Smooth muscle cell (in vitro differentiated cells): ENCODE results near the gene GPC5. TPM values are rescaled to one million over a fixed set of nuclear protein-coding genes. Genes with fewer than 3 reads are reported as not detected.

Experiments
- DNase-seq: peaks from one replicate; lab custom pipeline; 2025; ENCODE audit not compliant: unreplicated experiment; lab: John Stamatoyannopoulos, UW
- H2AFZ ChIP-seq: fragments of 200-600 bp; sonication (generic); 2 replicates; pipeline ENCODE4 v1.6.0; 2016; ENCODE audit warnings: antibody characterized with exemption, low read depth, mild to moderate bottlenecking
- H3F3A ChIP-seq: fragments of 200-600 bp; sonication (generic); 2 replicates; pipeline ENCODE4 v1.6.0; 2017; ENCODE audit warnings: antibody characterized with exemption, low read depth
- H3K27ac ChIP-seq: fragments of 200-600 bp; sonication (generic); 2 replicates; pipeline ENCODE4 v1.5.1; 2016; ENCODE audit warnings: low read depth, mild to moderate bottlenecking
- H3K27me3 ChIP-seq: fragments of 200-600 bp; sonication (generic); 2 replicates; pipeline ENCODE4 v1.6.1; 2016; ENCODE audit warnings: low read depth, mild to moderate bottlenecking
- H3K36me3 ChIP-seq: fragments of 200-600 bp; sonication (generic); 2 replicates; pipeline ENCODE4 v1.5.1; 2016; ENCODE audit warnings: low read depth
- H3K4me1 ChIP-seq: fragments of 200-600 bp; sonication (generic); 2 replicates; pipeline ENCODE4 v1.5.1; 2016; ENCODE audit warnings: low read depth
- H3K4me2 ChIP-seq: fragments of 200-600 bp; sonication (generic); 2 replicates; pipeline ENCODE4 v1.6.0; 2016; ENCODE audit warnings: mild to moderate bottlenecking
- H3K4me3 ChIP-seq: fragments of 200-600 bp; sonication (generic); 2 replicates; pipeline ENCODE4 v1.5.1; 2016; ENCODE audit warnings: mild to moderate bottlenecking
- H3K79me2 ChIP-seq: fragments of 200-600 bp; sonication (generic); 2 replicates; pipeline ENCODE4 v1.6.0; 2016; ENCODE audit warnings: low read depth, mild to moderate bottlenecking
- H3K9ac ChIP-seq: fragments of 200-600 bp; sonication (generic); 2 replicates; pipeline ENCODE4 v1.6.0; 2016; ENCODE audit warnings: low read depth
- H3K9me3 ChIP-seq: fragments of 200-600 bp; sonication (generic); replicated peaks from 2 replicates; pipeline ENCODE4 v1.5.1; 2016; ENCODE audit warnings: low read depth
- H4K20me1 ChIP-seq: fragments of 200-600 bp; sonication (generic); 2 replicates; pipeline ENCODE4 v1.6.0; 2016; ENCODE audit warnings: low read depth
- WGBS: methylation state at CpG from one replicate; pipeline ENCODE4 v1.1.7; 2016; ENCODE audit warnings: low lambda C conversion rate; 5-methylcytosine and 5-hydroxymethylcytosine counted together
- polyA plus RNA-seq: library from polyadenylated mRNA; unstranded; fragments of >200 nt; fragmentation: Nextera tagmentation; extraction: Ambion mirVana; gene quantifications from 2 replicates; pipeline ENCODE4 v1.2.1, GENCODE V29; 2016
- total RNA-seq: library from RNA; depleted of rRNA; stranded (reverse); fragments of >200 nt; gene quantifications from 2 replicates; pipeline ENCODE4 v1.2.3, GENCODE V29; 2014
- TF ChIP-seq, protein P1 (sequence below): fragments of 200-600 bp; sonication (generic); IDR thresholded peaks from 2 replicates; pipeline ENCODE4 v1.5.1; 2017; ENCODE audit warnings: borderline replicate concordance, mild to moderate bottlenecking, antibody characterized with exemption; ENCODE audit not compliant: insufficient read depth, poor library complexity, severe bottlenecking

Gene GPC5
- total and polyA plus RNA-seq, 2 experiments from 2014 or later = 0.99 to 1.0 TPM

GRCh38 chr13:91825516-91825915, 427.1 kb downstream of the GPC5 start:
- H3K9ac ChIP-seq = no peak overlapping the region
- no peak overlapping the region for H3K4me2 ChIP-seq
- H3K27me3 ChIP-seq = no peaks in the 10 kb centered on the region
- H3K36me3 ChIP-seq = no peaks in the 10 kb centered on the region
- TF ChIP-seq, protein P1, sequence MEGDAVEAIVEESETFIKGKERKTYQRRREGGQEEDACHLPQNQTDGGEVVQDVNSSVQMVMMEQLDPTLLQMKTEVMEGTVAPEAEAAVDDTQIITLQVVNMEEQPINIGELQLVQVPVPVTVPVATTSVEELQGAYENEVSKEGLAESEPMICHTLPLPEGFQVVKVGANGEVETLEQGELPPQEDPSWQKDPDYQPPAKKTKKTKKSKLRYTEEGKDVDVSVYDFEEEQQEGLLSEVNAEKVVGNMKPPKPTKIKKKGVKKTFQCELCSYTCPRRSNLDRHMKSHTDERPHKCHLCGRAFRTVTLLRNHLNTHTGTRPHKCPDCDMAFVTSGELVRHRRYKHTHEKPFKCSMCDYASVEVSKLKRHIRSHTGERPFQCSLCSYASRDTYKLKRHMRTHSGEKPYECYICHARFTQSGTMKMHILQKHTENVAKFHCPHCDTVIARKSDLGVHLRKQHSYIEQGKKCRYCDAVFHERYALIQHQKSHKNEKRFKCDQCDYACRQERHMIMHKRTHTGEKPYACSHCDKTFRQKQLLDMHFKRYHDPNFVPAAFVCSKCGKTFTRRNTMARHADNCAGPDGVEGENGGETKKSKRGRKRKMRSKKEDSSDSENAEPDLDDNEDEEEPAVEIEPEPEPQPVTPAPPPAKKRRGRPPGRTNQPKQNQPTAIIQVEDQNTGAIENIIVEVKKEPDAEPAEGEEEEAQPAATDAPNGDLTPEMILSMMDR = no peak
- no peaks in the 10 kb centered on the region for H4K20me1 ChIP-seq
- no peaks in the 10 kb centered on the region for H3K79me2 ChIP-seq
- no peaks in the 10 kb centered on the region for H3K4me1 ChIP-seq
- H3K9me3 ChIP-seq = no peaks in the 10 kb centered on the region
- DNase-seq = no peak
- no peak overlapping the region for H3K27ac ChIP-seq
- no peak overlapping the region for H2AFZ ChIP-seq
- H3K4me3 ChIP-seq = no peak overlapping the region
- 93% methylated on average over 2 of the region's 2 CpGs for WGBS
- H3F3A ChIP-seq = no peaks in the 10 kb centered on the region

DNA sequence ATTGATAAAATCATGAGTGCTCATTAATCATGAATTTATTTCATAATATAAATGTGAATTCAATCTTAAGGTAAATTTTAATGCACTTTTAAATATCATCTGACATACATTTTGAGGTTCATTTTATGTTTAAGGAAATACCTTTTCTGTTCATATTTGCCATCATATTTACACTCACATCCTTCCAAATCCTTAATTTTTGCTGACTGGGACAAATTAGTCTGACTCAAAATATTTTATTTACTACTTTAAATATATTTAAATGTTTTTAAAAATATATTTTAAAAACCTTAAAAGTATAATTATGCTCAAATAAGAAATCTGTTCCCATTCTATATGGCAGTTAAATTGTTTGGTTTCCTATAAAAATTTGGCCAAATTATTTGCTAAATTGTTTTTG, 438.1 kb downstream of the GPC5 start:
- no peak for DNase-seq
- no peak overlapping the region for H3K4me2 ChIP-seq
- no peak overlapping the region for H3K9ac ChIP-seq
- no peak overlapping the region for H2AFZ ChIP-seq
- no peak overlapping the region for H3K4me3 ChIP-seq
- no peaks in the 10 kb centered on the region for H4K20me1 ChIP-seq
- H3K27me3 ChIP-seq = no peaks in the 10 kb centered on the region
- H3K36me3 ChIP-seq = no peaks in the 10 kb centered on the region
- TF ChIP-seq, protein P1 = no peak
- H3F3A ChIP-seq = no peaks in the 10 kb centered on the region
- no peak overlapping the region for H3K27ac ChIP-seq
- no peaks in the 10 kb centered on the region for H3K4me1 ChIP-seq
- H3K9me3 ChIP-seq = no peaks in the 10 kb centered on the region
- H3K79me2 ChIP-seq = no peaks in the 10 kb centered on the region

GRCh38 chr13:91845612-91846011, 447.2 kb downstream of the GPC5 start:
- Histone ChIP-seq H3K4me1 (no peaks in the 10 kb centered on the region), H3F3A (no peaks in the 10 kb centered on the region), H4K20me1 (no peaks in the 10 kb centered on the region), H3K4me3 (no peak overlapping the region), H3K36me3 (no peaks in the 10 kb centered on the region), H2AFZ (no peak overlapping the region), H3K27ac (no peak overlapping the region), H3K79me2 (no peaks in the 10 kb centered on the region), H3K27me3 (peaks cover 13% of the 10 kb centered on the region), H3K9me3 (no peaks in the 10 kb centered on the region), H3K4me2 (no peak overlapping the region), H3K9ac (no peak overlapping the region)
- TF ChIP-seq, protein P1 = no peak
- no peak for DNase-seq
- 64% methylated on average over 3 of the region's 3 CpGs for WGBS

DNA sequence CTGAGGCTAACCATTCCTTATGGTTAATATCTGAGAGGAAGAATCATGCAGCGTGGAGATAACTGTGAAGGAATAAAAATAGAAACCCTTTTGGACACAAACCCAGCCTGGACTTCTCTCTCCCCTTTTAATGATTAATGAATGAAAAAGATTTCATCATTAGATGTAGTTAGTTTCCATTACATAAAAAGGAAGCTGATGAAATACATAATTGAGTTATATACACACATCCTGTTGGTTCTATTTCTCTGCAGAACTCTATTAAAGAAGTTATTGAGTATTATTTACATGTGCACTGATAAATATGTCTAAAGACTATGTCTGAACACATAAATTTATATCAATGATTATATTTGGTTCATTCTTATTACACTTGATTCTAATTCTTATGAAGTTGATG, 465.3 kb downstream of the GPC5 start:
- no peak overlapping the region for H3K4me3 ChIP-seq
- no peak overlapping the region for H2AFZ ChIP-seq
- TF ChIP-seq, protein P1 = no peak
- no peaks in the 10 kb centered on the region for H4K20me1 ChIP-seq
- DNase-seq = no peak
- H3K27me3 ChIP-seq = no peaks in the 10 kb centered on the region
- no peaks in the 10 kb centered on the region for H3F3A ChIP-seq
- no peak overlapping the region for H3K4me2 ChIP-seq
- WGBS = 74% methylated on average over 1 of the region's 1 CpG
- H3K9me3 ChIP-seq = no peaks in the 10 kb centered on the region
- no peak overlapping the region for H3K9ac ChIP-seq
- no peaks in the 10 kb centered on the region for H3K36me3 ChIP-seq
- H3K79me2 ChIP-seq = no peaks in the 10 kb centered on the region
- no peaks in the 10 kb centered on the region for H3K4me1 ChIP-seq
- no peak overlapping the region for H3K27ac ChIP-seq
